ENCODE data around the gene AAK1.

DNA sequence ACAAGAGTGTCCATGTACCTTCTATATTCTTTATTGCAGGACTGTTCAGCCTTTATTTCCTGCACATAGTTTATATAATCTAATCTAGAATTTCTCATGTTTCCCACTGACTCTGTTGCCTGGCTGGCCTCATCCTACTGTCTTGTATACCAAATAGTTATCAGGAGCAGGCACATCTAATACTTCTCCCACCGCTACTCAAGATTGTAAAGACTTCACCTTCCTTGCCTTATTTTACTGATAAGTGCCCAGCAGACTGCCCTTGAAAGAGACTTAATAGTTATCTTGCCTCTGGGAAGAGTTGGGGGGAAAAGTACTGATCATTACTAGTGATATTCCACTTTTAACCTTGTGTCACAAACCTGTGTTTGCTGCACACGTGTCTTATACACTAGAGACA is 26.1 kb upstream of the AAK1 start:
- TF ChIP-seq, protein P1, sequence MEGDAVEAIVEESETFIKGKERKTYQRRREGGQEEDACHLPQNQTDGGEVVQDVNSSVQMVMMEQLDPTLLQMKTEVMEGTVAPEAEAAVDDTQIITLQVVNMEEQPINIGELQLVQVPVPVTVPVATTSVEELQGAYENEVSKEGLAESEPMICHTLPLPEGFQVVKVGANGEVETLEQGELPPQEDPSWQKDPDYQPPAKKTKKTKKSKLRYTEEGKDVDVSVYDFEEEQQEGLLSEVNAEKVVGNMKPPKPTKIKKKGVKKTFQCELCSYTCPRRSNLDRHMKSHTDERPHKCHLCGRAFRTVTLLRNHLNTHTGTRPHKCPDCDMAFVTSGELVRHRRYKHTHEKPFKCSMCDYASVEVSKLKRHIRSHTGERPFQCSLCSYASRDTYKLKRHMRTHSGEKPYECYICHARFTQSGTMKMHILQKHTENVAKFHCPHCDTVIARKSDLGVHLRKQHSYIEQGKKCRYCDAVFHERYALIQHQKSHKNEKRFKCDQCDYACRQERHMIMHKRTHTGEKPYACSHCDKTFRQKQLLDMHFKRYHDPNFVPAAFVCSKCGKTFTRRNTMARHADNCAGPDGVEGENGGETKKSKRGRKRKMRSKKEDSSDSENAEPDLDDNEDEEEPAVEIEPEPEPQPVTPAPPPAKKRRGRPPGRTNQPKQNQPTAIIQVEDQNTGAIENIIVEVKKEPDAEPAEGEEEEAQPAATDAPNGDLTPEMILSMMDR (IDR thresholded peaks at IDR 0.05) = no peak
- TF ChIP-seq EZH2phosphoT487 (IDR thresholded peaks at IDR 0.05) = no peak
- TF ChIP-seq EZH2 (IDR thresholded peaks at IDR 0.05) = no peak

Measured in neural progenitor cell (in vitro differentiated cells).